HuH-7 (cell line): ENCODE data around the gene SLC27A2.
"Not testable (repeated sequence)": the region's sequence is repeated elsewhere in the genome, so short reads cannot be mapped to it uniquely, and the experiment has no call there.

Experiments
- DNase-seq: peaks from one replicate; pipeline ENCODE4 v3.0.0; 2011; ENCODE audit warnings: low spot score

The SLC27A2 gene

GRCh38 chr15:50181969-50182218 lies at the start of gene SLC27A2:
TSS of gene SLC27A2 (plus strand) at chr15:50182196. CDS start at chr15:50182428, 232 bp downstream.
- DNase-seq: peak; percentile 83

- not testable (repeated sequence) for DNase-seq
Observed at GRCh38 chr15:50132251-50132984, 49.6 kb upstream of the SLC27A2 start.

GRCh38 chr15:50134524-50135024 lies 47.4 kb upstream of the SLC27A2 start:
- DNase-seq: no peak

- no peak for DNase-seq
Observed at GRCh38 chr15:50135031-50135551, 46.9 kb upstream of the SLC27A2 start.

GRCh38 chr15:50137330-50137761 lies 44.6 kb upstream of the SLC27A2 start:
- DNase-seq: no peak

GRCh38 chr15:50137893-50138292 lies 44.1 kb upstream of the SLC27A2 start:
- DNase-seq: no peak

- DNase-seq: no peak
Observed at GRCh38 chr15:50138391-50138790, 43.6 kb upstream of the SLC27A2 start.

- DNase-seq: no peak
Observed at GRCh38 chr15:50140098-50140497, 41.9 kb upstream of the SLC27A2 start.

- DNase-seq: no peak
Observed at GRCh38 chr15:50140983-50141382, 41.0 kb upstream of the SLC27A2 start.

GRCh38 chr15:50141856-50142255 lies 40.1 kb upstream of the SLC27A2 start:
- DNase-seq: no peak

GRCh38 chr15:50143255-50143860 lies 38.6 kb upstream of the SLC27A2 start:
- DNase-seq: no peak

- no peak for DNase-seq
Observed at GRCh38 chr15:50144341-50145120, 37.5 kb upstream of the SLC27A2 start.

- peak; percentile 53 for DNase-seq
Observed at GRCh38 chr15:50145451-50145872, 36.5 kb upstream of the SLC27A2 start.

- no peak for DNase-seq
Observed at GRCh38 chr15:50146632-50147031, 35.4 kb upstream of the SLC27A2 start.

GRCh38 chr15:50148362-50148963 lies 33.5 kb upstream of the SLC27A2 start:
- no peak for DNase-seq

GRCh38 chr15:50149090-50149489 lies 32.9 kb upstream of the SLC27A2 start:
- DNase-seq: no peak

- no peak for DNase-seq
Observed at GRCh38 chr15:50150349-50150748, 31.6 kb upstream of the SLC27A2 start.

GRCh38 chr15:50150851-50151250 lies 31.1 kb upstream of the SLC27A2 start:
- no peak for DNase-seq

GRCh38 chr15:50151476-50151875 lies 30.5 kb upstream of the SLC27A2 start:
- DNase-seq: no peak

- not testable (repeated sequence) for DNase-seq
Observed at GRCh38 chr15:50158236-50158635, 23.8 kb upstream of the SLC27A2 start.

GRCh38 chr15:50162969-50163718 lies 18.9 kb upstream of the SLC27A2 start:
- DNase-seq: no peak
